ENCODE measurements around the gene KIF5B.

The KIF5B gene

GRCh38 chr10:31961277-31962074, 94.7 kb downstream of the KIF5B start:
- DNase-seq (ENCODE audit: low spot score) = no peak

GRCh38 chr10:31959461-31960173, 96.6 kb downstream of the KIF5B start:
- DNase-seq (ENCODE audit: low spot score) = no peak

Data from hematopoietic multipotent progenitor cell treated with erythropoietin and hydrocortisone succinate and interleukin-3 and kit ligand, for 17 days (in vitro differentiated cells).